ENCODE measurements around the gene TBC1D12.

DNA sequence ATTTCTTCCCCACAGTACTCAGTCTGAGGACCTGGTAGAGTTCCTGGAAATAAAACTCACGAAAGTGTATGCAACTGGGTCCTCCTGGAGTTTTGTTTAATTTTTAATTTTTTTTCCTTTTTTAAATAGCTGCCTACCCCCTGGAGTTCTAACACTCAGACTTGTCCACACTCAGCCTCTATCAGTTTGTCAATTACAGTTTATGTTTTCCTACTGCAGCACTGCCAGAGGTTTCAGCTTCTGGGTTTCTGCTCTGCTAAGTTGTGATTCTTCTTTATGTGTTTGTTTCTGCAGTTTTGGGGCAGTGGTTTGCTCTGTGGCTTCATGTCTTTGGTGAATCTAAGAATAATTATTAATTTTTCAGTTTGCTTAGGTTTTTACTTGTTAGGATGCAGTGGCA, 59.2 kb downstream of the TBC1D12 start:
- TF ChIP-seq EZH2phosphoT487 (IDR thresholded peaks at IDR 0.05; ENCODE audit: low read depth), result no peak
- TF ChIP-seq, protein P1, sequence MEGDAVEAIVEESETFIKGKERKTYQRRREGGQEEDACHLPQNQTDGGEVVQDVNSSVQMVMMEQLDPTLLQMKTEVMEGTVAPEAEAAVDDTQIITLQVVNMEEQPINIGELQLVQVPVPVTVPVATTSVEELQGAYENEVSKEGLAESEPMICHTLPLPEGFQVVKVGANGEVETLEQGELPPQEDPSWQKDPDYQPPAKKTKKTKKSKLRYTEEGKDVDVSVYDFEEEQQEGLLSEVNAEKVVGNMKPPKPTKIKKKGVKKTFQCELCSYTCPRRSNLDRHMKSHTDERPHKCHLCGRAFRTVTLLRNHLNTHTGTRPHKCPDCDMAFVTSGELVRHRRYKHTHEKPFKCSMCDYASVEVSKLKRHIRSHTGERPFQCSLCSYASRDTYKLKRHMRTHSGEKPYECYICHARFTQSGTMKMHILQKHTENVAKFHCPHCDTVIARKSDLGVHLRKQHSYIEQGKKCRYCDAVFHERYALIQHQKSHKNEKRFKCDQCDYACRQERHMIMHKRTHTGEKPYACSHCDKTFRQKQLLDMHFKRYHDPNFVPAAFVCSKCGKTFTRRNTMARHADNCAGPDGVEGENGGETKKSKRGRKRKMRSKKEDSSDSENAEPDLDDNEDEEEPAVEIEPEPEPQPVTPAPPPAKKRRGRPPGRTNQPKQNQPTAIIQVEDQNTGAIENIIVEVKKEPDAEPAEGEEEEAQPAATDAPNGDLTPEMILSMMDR (IDR thresholded peaks at IDR 0.05; ENCODE audit: low read depth, low read length), result no peak
